H1 (cell line): ENCODE measurements around the gene NPFF. TPM values are rescaled to one million over a fixed set of nuclear protein-coding genes. Genes with fewer than 3 reads are reported as not detected.

Experiments used
- HDAC6 ChIP-seq: IDR thresholded peaks from one replicate; pipeline ENCODE4 v1.7.1; 2012; ENCODE audit warnings: low read depth, mild to moderate bottlenecking, inconsistent platforms, low read length, moderate library complexity
- KDM1A ChIP-seq: fragments of 200-600, 300-600 bp; sonication (generic); IDR thresholded peaks from 2 replicates; pipeline ENCODE4 v1.7.1; 2016; ENCODE audit warnings: mild to moderate bottlenecking, low read length, borderline replicate concordance
- NRF1 ChIP-seq: IDR thresholded peaks from 2 replicates; pipeline ENCODE4 v1.6.1; 2011; ENCODE audit warnings: mild to moderate bottlenecking, low read depth, low read length, improper control_type of control experiment
- SAP30 ChIP-seq: fragments of 300-600 bp; sonication (generic); IDR thresholded peaks from 2 replicates; pipeline ENCODE4 v1.7.1; 2012; ENCODE audit warnings: low read length, moderate library complexity, mild to moderate bottlenecking, inconsistent platforms; ENCODE audit not compliant: insufficient read depth, insufficient replicate concordance
- polyA plus RNA-seq, 7 experiments: library from polyadenylated mRNA; depleted of rRNA in 3 of 7; stranded (reverse) in 5 of 7; unstranded in 2 of 7; fragments of >200 nt in 5 of 7; fragments of 200-250 nt in 2 of 7; gene quantifications; 1 replicate in 5 of 7; 2 replicates in 1 of 7; 4 replicates in 1 of 7; pipeline versions ENCODE4 v1.2.1 to v1.2.3, GENCODE V29; 2011 to 2013; ENCODE audit warnings: missing spikeins in 2 of 7, mixed read lengths in 2 of 7
- total RNA-seq: library from RNA; stranded (reverse); fragmentation: NEBNext Ultra II Directional; extraction: Animal tissue kit (Norgen Biotek cat#: 25700); gene quantifications from 2 replicates; pipeline ENCODE4 v1.2.1, GENCODE V29; 2021

Gene NPFF
- total and polyA plus RNA-seq, 2 of the 8 experiments (the other 6 are each of a cell fraction or from before 2014, with no cell fraction given) = not detected

DNA sequence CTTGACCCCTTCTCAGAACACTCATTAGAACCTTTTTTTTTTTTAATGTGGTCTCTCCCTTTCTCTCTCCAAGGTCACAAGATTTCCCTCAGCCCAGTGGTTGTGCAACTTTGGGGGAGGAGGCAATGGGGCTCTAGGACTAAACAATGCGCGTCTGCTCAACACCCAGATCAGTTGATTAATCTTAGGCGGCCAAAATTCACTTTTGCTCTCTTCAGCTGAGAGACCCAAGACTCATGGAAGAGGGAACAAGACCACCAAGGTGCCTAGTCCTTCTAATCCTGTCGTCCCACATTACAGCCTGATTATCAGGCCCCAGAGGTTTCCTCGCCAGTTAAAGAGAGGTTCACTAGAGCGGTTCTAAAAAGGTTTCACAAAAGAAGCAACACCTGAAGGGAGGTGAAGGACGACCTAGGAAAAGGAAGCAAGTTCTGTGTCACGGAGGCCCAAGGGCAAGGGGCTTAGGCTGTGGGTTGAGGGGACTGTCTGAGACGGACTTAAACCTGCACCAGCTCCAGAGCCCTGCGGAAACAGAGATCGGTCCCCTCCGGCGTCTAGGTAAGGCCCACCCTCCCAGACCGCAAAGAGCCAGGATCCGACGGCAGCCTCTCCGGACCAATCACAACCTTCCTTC, 7.0 kb downstream of the NPFF start (continued):
- TF ChIP-seq SAP30 (no peak), KDM1A (no peak), HDAC6 (no peak), NRF1 (no peak)
